Raji (cell line): ENCODE results near the gene NUP107.

Source experiments
- POLR2A ChIP-seq: IDR thresholded peaks from 2 replicates; pipeline ENCODE4 v1.6.1; 2011; ENCODE audit warnings: low read depth, low read length, control low read depth; ENCODE audit not compliant: insufficient read depth

The NUP107 gene

DNA sequence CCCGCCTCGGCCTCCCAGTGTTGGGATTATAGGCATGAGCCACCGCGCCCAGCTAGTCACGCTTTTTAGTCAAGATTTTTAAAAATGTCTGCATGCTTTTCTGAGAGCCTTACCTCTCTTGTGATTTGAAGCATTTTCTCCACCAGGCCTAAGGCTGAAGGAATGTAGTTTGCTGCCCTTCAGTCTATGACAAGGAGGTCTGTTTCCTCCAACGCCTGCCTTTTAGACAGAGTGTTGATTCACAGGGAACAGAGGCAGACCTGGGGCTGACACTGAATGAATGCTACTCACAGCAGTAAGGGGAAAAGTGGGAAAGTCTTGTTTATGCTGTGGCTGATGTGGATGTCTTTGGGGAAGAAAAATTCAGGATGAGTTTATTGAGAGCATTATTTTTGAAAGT lies 94.0 kb downstream of the NUP107 start:
- no peak for TF ChIP-seq POLR2A

- TF ChIP-seq POLR2A: no peak
Measured at GRCh38 chr12:68781728-68782127, 95.0 kb downstream of the NUP107 start.

- no peak for TF ChIP-seq POLR2A
Measured at GRCh38 chr12:68784015-68784414, 97.2 kb downstream of the NUP107 start.

DNA sequence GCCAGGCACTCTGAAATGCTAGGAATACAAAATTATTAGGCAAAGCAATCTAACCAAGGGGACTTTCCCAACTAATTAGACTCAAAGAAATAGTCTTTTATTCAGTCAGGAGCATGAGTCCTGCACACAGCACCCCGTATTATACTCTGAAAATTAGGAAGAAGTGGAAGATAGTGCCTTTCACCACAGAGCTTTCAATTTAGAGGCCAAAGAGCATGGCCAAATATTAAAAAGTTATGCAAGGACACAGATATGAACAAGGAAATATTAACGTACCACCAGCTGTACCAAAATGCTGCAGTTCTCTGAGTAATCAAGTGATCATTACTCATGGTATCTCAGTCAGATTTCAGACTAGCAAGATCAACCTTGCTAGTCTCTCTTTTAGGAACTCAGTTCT lies 98.6 kb downstream of the NUP107 start:
- TF ChIP-seq POLR2A: no peak

DNA sequence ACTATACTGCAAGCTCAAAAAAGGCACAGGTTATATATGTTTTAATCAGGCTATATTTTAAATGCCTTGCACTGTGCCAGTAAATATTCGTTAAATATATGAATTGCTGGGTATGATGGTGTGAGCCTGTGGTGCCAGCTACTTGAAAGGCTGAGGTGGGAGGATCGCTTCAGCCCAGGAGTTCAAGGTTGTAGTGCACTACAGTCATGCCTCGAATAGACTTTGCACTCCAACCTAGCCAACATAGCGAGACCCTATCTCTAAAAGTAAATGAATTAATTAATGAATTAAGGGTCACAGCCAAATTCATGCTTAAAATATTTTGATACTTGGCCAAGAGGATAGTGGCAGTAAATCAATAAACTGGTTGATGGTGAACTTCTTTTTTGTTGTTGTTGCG lies 99.0 kb downstream of the NUP107 start:
- no peak for TF ChIP-seq POLR2A

DNA sequence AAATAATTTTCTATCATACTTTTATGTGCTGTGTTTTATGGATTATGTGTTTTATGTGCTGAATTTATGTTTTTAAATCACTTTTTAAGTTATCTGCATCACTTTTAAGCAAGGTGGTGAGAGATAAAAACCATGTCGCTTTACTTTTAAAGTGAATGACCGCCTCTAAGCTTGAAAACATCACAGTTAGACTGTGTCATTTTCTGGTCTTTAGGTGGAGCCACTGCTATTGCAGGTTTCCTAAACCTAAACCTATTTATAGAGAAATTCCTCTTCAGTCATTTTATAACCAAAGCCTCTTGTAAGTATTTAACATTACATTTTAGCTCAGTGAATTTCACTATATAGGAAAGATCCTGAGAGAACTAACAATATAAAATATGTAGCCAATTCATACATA lies 100.2 kb downstream of the NUP107 start:
- TF ChIP-seq POLR2A: no peak

DNA sequence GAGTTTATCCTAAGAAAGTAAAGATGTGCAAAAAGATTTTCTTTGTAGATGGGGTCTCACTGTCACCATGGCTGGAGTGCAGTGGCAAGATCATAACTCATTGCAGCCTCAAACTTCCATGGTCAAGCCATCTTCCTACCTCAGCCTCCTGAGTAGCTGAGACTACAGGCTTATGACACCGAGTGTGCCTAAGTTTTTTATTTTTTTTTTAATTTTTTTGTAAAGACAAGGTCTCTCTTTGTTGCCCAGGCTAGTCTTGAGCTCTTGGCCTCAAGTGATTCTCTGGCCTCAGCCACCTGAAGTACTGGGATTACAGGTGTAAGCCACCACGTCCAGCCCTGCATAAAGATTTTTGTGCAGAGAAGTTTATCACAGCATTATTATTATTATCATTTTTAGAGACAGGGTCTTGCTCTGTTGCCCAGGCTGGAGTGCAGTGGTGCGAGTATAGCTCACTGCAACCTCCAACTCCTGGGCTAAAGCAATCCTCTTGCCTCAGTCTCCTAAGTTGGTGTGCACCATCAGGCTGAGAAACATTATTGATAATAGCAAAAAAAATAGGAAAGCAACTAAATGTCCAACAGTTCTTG lies 101.9 kb downstream of the NUP107 start:
- TF ChIP-seq POLR2A: no peak

GRCh38 chr12:68789144-68789878 lies 102.5 kb downstream of the NUP107 start:
- no peak for TF ChIP-seq POLR2A

DNA sequence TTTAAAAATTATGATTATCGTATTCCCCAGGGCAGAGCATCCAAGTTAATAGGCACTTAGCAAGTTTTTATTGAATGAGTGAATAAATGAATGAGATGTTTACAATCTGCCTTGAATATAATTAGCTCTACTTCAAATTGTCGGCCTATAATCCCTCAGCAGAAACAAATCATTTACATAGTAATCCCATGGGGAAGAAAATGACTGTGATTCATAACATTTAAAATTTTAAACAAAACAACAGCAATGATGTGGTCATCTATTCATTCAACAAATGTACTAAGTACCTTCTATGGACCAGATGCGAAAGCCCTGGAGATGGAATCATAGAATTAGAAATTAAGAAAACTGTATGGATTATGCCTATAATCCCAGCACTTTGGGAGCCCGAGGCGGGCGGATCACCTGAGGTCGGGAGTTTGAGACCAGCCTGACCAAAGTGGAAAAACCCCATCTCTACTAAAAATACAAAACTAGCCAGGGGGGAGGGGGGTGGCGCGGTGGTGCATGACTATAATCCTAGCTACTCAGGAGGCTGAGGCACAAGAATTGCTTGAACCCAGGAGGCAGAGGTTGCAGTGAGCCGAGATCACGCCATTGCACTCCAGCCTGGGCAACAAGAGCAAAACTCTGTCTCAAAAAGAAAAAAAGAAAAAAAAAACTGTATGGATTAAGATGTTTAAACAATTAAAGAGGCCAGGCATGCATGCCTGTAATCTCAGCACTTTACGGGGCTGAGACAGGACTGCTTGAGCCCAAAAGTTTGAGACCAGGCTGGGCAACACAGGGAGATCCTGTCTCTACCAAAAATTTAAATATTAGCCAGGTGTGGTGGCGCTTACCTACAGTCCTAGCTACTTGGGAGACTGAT lies 103.5 kb downstream of the NUP107 start:
- no peak for TF ChIP-seq POLR2A

- no peak for TF ChIP-seq POLR2A
Measured at GRCh38 chr12:68790952-68791234, 104.1 kb downstream of the NUP107 start.

DNA sequence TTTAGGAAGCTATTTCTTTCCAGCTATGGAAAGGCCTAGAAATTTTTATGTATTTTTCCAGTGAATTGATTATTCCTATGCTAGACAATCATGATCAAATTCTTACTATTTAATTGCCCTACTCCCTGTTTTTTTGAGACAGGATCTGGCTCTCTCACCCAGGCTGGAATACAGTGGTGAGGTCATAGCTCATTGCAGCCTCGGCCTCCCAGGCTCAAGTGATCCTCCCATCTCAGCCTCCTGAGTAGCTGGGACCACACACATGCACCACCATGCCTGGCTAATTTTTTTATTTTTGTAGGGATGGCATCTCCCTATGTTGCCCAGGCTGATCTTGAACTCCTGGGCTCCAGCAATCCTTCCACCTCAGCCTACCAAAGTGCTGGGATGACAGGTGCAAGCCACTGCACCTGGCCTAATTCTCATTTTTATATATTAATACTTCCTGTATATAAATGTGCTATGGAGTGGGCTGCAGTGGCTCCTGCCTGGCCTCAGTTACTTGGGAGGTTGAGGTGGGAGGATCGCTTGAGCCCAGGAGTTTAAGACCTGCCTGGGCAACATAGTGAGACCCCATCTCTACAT lies 105.2 kb downstream of the NUP107 start:
- no peak for TF ChIP-seq POLR2A

DNA sequence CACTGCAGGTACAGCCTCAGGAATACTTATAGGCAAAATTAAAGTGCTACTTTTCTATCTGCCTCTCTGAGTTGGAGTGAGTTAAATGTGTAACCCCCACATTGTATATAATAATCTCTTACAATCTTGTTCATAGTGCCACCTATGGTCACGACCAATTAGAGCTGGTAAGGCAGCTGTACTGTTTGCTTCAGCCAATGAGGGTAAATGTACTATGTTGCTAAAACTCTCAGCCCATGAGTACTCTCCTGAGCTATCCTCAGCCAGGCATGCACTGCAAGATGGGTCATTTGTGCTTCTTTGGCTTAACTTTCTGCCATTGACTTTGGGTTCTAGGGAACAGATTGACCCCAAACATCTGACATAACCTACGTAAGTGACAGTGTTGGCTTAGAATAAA lies 106.2 kb downstream of the NUP107 start:
- TF ChIP-seq POLR2A: peak; percentile 48; the same call in 1 of the 2 replicates

DNA sequence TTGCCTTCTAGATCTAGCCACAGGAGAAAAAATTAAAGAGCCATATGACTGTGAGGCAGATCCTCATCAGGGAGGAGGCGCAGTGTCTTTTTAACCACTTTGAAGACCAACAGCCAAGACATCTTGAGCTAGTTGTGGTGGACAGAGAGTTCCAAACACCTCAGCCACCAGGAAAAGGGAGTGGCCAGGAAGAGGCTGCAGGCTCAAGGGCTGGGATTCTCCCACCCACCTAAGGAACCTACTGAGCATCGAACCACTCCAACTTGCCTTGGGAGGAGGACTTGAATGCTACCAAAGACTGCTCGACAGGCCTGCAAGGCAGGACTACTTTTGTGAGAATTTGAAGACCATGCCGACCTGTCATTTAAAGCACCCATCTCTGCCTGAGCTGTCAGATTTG lies 106.7 kb downstream of the NUP107 start:
- 0 out of 2 replicates have a peak, but pooled peaks have one; percentile 9 for TF ChIP-seq POLR2A

- no peak for TF ChIP-seq POLR2A
Measured at GRCh38 chr12:68793975-68794652, 107.3 kb downstream of the NUP107 start.

GRCh38 chr12:68794653-68795251 lies 108.0 kb downstream of the NUP107 start:
- TF ChIP-seq POLR2A: no peak
